GM12875 (cell line): ENCODE measurements around the gene CUL9.
A peak's percentile ranks its signal among the peaks of the same experiment; 100 is the strongest.

Experiments
- H3K4me3 ChIP-seq: one replicate; pipeline ENCODE4 v1.5.1; 2011; ENCODE audit warnings: low read depth, low read length, control low read depth
- CTCF ChIP-seq: IDR thresholded peaks from 2 replicates; pipeline ENCODE4 v1.5.1; 2011; ENCODE audit warnings: low read depth, mild to moderate bottlenecking, control low read depth, inconsistent platforms, low read length, moderate library complexity, borderline replicate concordance; ENCODE audit not compliant: insufficient read depth

Gene CUL9

GRCh38 chr6:43263314-43264178 lies 81.5 kb downstream of the CUL9 start:
- peak; percentile 90 for TF ChIP-seq CTCF
- no peak overlapping the region for H3K4me3 ChIP-seq

- TF ChIP-seq CTCF: no peak
- H3K4me3 ChIP-seq: no peak overlapping the region
Observed at GRCh38 chr6:43264599-43265145, 82.7 kb downstream of the CUL9 start.

GRCh38 chr6:43265564-43265963 lies 83.6 kb downstream of the CUL9 start:
- no peak for TF ChIP-seq CTCF
- H3K4me3 ChIP-seq: no peak overlapping the region

GRCh38 chr6:43267619-43268354 lies 85.8 kb downstream of the CUL9 start:
- no peak for TF ChIP-seq CTCF
- no peak overlapping the region for H3K4me3 ChIP-seq

- H3K4me3 ChIP-seq: no peak overlapping the region
- TF ChIP-seq CTCF: no peak
Observed at GRCh38 chr6:43268355-43268700, 86.3 kb downstream of the CUL9 start.

GRCh38 chr6:43268782-43269272 lies 86.8 kb downstream of the CUL9 start:
- TF ChIP-seq CTCF: no peak
- no peak overlapping the region for H3K4me3 ChIP-seq
